Measurements from ENCODE around the gene ARSJ. TPM values are rescaled to one million over a fixed set of nuclear protein-coding genes. Genes with fewer than 3 reads are reported as not detected.

ARSJ gene
- total and polyA plus RNA-seq, 2 of the 8 experiments (the other 6 are each of a cell fraction or from before 2014, with no cell fraction given): 1.4 to 6.3 TPM

DNA sequence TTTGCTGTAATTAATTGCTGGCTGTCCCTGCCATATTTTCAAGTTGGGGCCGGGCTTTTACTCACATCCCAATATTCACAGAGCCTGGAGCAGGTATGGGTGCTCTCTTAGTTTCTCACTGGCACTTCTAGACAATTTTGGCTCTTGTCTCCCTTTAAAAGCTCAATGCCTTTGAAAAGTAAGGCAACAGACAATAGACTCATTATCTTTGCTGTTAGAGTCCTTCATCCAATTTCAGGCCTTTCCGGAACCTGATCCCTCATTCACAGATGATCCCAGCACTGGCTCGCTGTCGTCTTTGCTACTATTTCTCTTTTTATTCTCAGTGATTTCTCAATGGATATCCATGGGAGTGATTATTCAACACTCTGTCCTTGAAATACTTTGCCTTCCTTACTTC is 6.7 kb downstream of the ARSJ start (continued):
- TF ChIP-seq, protein P1, sequence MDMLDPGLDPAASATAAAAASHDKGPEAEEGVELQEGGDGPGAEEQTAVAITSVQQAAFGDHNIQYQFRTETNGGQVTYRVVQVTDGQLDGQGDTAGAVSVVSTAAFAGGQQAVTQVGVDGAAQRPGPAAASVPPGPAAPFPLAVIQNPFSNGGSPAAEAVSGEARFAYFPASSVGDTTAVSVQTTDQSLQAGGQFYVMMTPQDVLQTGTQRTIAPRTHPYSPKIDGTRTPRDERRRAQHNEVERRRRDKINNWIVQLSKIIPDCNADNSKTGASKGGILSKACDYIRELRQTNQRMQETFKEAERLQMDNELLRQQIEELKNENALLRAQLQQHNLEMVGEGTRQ (IDR thresholded peaks at IDR 0.05; ENCODE audit: low read length): no peak
- no peak for TF ChIP-seq CHD1 (IDR thresholded peaks at IDR 0.05; ENCODE audit: low read depth, low read length)
- no peak for TF ChIP-seq HDAC2 (IDR thresholded peaks at IDR 0.05; ENCODE audit: borderline replicate concordance in 1 of 2, low read depth in 2 of 2, low read length in 2 of 2)

All from H1 (cell line).